ENCODE results near the gene KIF26B.

The KIF26B gene

GRCh38 chr1:245131026-245131393 lies 23.8 kb upstream of the KIF26B start:
- no peak for DNase-seq (ENCODE audit: low read depth)
- H3K4me3 ChIP-seq (ENCODE audit: low read depth, low read length), result no peak overlapping the region
- TF ChIP-seq, protein P1, sequence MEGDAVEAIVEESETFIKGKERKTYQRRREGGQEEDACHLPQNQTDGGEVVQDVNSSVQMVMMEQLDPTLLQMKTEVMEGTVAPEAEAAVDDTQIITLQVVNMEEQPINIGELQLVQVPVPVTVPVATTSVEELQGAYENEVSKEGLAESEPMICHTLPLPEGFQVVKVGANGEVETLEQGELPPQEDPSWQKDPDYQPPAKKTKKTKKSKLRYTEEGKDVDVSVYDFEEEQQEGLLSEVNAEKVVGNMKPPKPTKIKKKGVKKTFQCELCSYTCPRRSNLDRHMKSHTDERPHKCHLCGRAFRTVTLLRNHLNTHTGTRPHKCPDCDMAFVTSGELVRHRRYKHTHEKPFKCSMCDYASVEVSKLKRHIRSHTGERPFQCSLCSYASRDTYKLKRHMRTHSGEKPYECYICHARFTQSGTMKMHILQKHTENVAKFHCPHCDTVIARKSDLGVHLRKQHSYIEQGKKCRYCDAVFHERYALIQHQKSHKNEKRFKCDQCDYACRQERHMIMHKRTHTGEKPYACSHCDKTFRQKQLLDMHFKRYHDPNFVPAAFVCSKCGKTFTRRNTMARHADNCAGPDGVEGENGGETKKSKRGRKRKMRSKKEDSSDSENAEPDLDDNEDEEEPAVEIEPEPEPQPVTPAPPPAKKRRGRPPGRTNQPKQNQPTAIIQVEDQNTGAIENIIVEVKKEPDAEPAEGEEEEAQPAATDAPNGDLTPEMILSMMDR (IDR thresholded peaks at IDR 0.05; ENCODE audit: control insufficient read depth, extremely low read depth, insufficient read depth), result no peak

GRCh38 chr1:245132771-245133170 lies 22.0 kb upstream of the KIF26B start:
- TF ChIP-seq, protein P1 (IDR thresholded peaks at IDR 0.05; ENCODE audit: control insufficient read depth, extremely low read depth, insufficient read depth), result no peak
- no peak for DNase-seq (ENCODE audit: low read depth)
- no peak overlapping the region for H3K4me3 ChIP-seq (ENCODE audit: low read depth, low read length)

- TF ChIP-seq, protein P1 (IDR thresholded peaks at IDR 0.05; ENCODE audit: control insufficient read depth, extremely low read depth, insufficient read depth), result no peak
- no peak overlapping the region for H3K4me3 ChIP-seq (ENCODE audit: low read depth, low read length)
- no peak for DNase-seq (ENCODE audit: low read depth)
Measured at GRCh38 chr1:245133995-245134715, 20.6 kb upstream of the KIF26B start.

DNA sequence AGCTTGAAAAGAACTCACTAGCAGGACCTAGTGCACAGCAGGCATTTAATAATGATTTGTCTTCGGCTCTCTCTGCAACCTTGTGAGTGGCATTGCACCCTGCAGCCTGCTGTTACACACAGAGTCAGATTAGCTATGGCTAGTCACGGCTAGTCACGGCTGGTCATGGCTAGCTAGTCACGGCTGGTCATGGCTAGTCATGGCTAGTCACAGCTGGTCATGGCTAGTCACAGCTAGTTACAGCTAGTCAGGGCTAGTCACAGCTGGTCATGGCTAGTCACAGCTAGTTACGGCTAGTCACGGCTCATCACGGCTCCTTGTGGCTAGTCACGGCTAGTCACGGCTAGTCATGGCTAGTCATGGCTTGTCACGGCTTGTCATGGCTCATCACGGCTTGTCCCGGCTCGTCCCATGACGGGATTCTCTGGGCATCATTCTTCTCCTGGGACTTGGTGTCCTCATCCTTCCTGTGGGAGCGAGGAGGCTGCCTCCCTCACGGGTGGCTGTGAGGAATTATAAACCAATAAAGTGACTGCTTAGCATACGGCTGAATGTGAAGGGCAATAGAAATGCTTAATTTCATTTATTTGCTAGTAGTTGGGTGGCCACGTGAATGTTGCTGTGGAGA lies 12.5 kb upstream of the KIF26B start:
- TF ChIP-seq, protein P1 (IDR thresholded peaks at IDR 0.05; ENCODE audit: control insufficient read depth, extremely low read depth, insufficient read depth), result no peak
- no peak for DNase-seq (ENCODE audit: low read depth)

DNA sequence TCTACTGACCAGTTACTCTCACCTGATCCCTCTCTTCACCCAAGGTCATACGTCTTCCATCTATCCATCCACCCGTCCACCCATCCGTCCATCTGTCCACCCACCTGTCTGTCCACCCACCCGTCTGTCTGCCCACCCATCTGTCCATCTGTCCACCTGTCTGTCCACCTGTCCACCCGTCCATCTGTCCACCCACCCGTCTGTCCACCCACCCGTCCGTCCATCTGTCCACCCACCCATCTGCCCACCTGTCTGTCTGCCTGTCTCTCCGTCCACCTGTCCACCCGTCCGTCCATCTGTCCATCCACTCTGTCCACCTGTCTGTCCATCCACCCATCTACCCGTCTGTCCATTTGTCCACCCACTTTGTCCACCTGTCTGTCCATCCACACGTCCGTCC lies 11.8 kb upstream of the KIF26B start:
- TF ChIP-seq, protein P1 (IDR thresholded peaks at IDR 0.05; ENCODE audit: control insufficient read depth, extremely low read depth, insufficient read depth), result no peak
- no peak for DNase-seq (ENCODE audit: low read depth)
- H3K4me3 ChIP-seq (ENCODE audit: low read depth, low read length), result no peak overlapping the region

More for the DNA sequence above, 12.5 kb upstream of the KIF26B start:
- no peak overlapping the region for H3K4me3 ChIP-seq (ENCODE audit: low read depth, low read length)

- TF ChIP-seq, protein P1 (IDR thresholded peaks at IDR 0.05; ENCODE audit: control insufficient read depth, extremely low read depth, insufficient read depth), result no peak
- no peak overlapping the region for H3K4me3 ChIP-seq (ENCODE audit: low read depth, low read length)
- no peak for DNase-seq (ENCODE audit: low read depth)
Measured at GRCh38 chr1:245143849-245144248, 10.9 kb upstream of the KIF26B start.

Measured in LNCaP clone FGC (cell line).